Hepatocyte (in vitro differentiated cells): ENCODE results near the gene ADAMTS4. TPM values are rescaled to one million over a fixed set of nuclear protein-coding genes. Genes with fewer than 3 reads are reported as not detected.

Experiments used
- DNase-seq: peaks from one replicate; pipeline ENCODE4 v3.0.0-alpha.2; 2016; ENCODE audit warnings: low spot score
- H2AFZ ChIP-seq: fragments of 200-600 bp; sonication (generic); 2 replicates; pipeline ENCODE4 v1.6.0; 2016; ENCODE audit warnings: antibody characterized with exemption, mild to moderate bottlenecking
- H3K27ac ChIP-seq: fragments of 200-600 bp; sonication (generic); 2 replicates; pipeline ENCODE4 v1.5.1; 2016; ENCODE audit warnings: mild to moderate bottlenecking
- H3K27me3 ChIP-seq: fragments of 200-600 bp; sonication (generic); 2 replicates; pipeline ENCODE4 v1.6.1; 2016
- H3K36me3 ChIP-seq: fragments of 200-600 bp; sonication (generic); replicated peaks from 2 replicates; pipeline ENCODE4 v1.5.1; 2016; ENCODE audit warnings: low read depth; ENCODE audit not compliant: insufficient read depth
- H3K4me1 ChIP-seq: fragments of 200-600 bp; sonication (generic); 2 replicates; pipeline ENCODE4 v1.5.1; 2016; ENCODE audit warnings: mild to moderate bottlenecking, moderate library complexity; ENCODE audit not compliant: insufficient read depth
- H3K4me2 ChIP-seq: fragments of 200-600 bp; sonication (generic); 2 replicates; pipeline ENCODE4 v1.6.0; 2016
- H3K4me3 ChIP-seq: fragments of 200-600 bp; sonication (generic); 2 replicates; pipeline ENCODE4 v1.5.1; 2016; ENCODE audit warnings: mild to moderate bottlenecking
- H3K79me2 ChIP-seq: fragments of 200-600 bp; sonication (generic); 2 replicates; pipeline ENCODE4 v1.6.0; 2017; ENCODE audit warnings: mild to moderate bottlenecking
- H3K9me2 ChIP-seq: fragments of 200-600 bp; sonication (generic); replicated peaks from 2 replicates; pipeline ENCODE4 v1.6.0; 2017; ENCODE audit warnings: mild to moderate bottlenecking; ENCODE audit not compliant: insufficient read depth
- H3K9me3 ChIP-seq: fragments of 200-600 bp; sonication (generic); 2 replicates; pipeline ENCODE4 v1.5.1; 2016; ENCODE audit warnings: low read depth, mild to moderate bottlenecking
- H4K20me1 ChIP-seq: fragments of 200-600 bp; sonication (generic); 2 replicates; pipeline ENCODE4 v1.6.0; 2016; ENCODE audit warnings: mild to moderate bottlenecking; ENCODE audit not compliant: insufficient read depth, poor library complexity, severe bottlenecking
- EZH2 ChIP-seq: fragments of 200-600 bp; sonication (generic); IDR thresholded peaks from 2 replicates; pipeline ENCODE4 v1.6.1; 2016; ENCODE audit warnings: antibody characterized with exemption, mild to moderate bottlenecking, borderline replicate concordance
- EZH2phosphoT487 ChIP-seq: fragments of 200-600 bp; sonication (generic); IDR thresholded peaks from one replicate; pipeline ENCODE4 v1.6.1; 2018; ENCODE audit warnings: antibody characterized with exemption, mild to moderate bottlenecking, low read depth, moderate library complexity; ENCODE audit not compliant: unreplicated experiment, severe bottlenecking
- WGBS: methylation state at CpG from one replicate; pipeline ENCODE4 v1.1.6; 2016; ENCODE audit warnings: low lambda C conversion rate; ENCODE audit errors: missing lambda C conversion rate; 5-methylcytosine and 5-hydroxymethylcytosine counted together
- polyA plus RNA-seq: library from polyadenylated mRNA; unstranded; fragments of >200 nt; fragmentation: Nextera tagmentation; extraction: Ambion mirVana; gene quantifications from 2 replicates; pipeline ENCODE4 v1.2.1, GENCODE V29; 2016
- total RNA-seq: library from RNA; depleted of rRNA; stranded (reverse); fragments of >200 nt; gene quantifications from 2 replicates; pipeline ENCODE4 v1.2.3, GENCODE V29; 2014
- TF ChIP-seq, protein P1 (sequence below): fragments of 200-600 bp; sonication (generic); IDR thresholded peaks from 2 replicates; pipeline ENCODE4 v1.5.1; 2016; ENCODE audit warnings: antibody characterized with exemption, mild to moderate bottlenecking; ENCODE audit not compliant: poor library complexity

ADAMTS4 gene
- total and polyA plus RNA-seq, 2 experiments from 2014 or later, result 2.3 to 6.1 TPM

GRCh38 chr1:161215076-161215475 lies 16.2 kb upstream of the ADAMTS4 start, which contains the start of gene FCER1G:
Gene FCER1G, plus strand, starts transcription at chr1:161215295. Its CDS starts 27 bp downstream, at chr1:161215322.
- TF ChIP-seq, protein P1, sequence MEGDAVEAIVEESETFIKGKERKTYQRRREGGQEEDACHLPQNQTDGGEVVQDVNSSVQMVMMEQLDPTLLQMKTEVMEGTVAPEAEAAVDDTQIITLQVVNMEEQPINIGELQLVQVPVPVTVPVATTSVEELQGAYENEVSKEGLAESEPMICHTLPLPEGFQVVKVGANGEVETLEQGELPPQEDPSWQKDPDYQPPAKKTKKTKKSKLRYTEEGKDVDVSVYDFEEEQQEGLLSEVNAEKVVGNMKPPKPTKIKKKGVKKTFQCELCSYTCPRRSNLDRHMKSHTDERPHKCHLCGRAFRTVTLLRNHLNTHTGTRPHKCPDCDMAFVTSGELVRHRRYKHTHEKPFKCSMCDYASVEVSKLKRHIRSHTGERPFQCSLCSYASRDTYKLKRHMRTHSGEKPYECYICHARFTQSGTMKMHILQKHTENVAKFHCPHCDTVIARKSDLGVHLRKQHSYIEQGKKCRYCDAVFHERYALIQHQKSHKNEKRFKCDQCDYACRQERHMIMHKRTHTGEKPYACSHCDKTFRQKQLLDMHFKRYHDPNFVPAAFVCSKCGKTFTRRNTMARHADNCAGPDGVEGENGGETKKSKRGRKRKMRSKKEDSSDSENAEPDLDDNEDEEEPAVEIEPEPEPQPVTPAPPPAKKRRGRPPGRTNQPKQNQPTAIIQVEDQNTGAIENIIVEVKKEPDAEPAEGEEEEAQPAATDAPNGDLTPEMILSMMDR, result no peak
- TF ChIP-seq EZH2 (no peak), EZH2phosphoT487 (no peak)
- peaks cover 10% of the 10 kb centered on the region for H3K36me3 ChIP-seq
- H3K4me3 ChIP-seq, result no peak within 1 kb of the TSS
- no peak within 1 kb of the TSS for H2AFZ ChIP-seq
- H3K4me2 ChIP-seq, result no peak within 1 kb of the TSS
- H4K20me1 ChIP-seq, result no peaks in the 10 kb centered on the region
- 98% methylated on average over 10 of the region's 10 CpGs for WGBS
- peak within 1 kb of the TSS; percentile 46 for H3K27ac ChIP-seq
- H3K9me2 ChIP-seq, result no peaks in the 10 kb centered on the region
- H3K9me3 ChIP-seq, result no peaks in the 10 kb centered on the region
- DNase-seq, result no peak
- H3K4me1 ChIP-seq, result peaks cover 30% of the 10 kb centered on the region
- no peaks in the 10 kb centered on the region for H3K27me3 ChIP-seq
- peaks cover 13% of the 10 kb centered on the region for H3K79me2 ChIP-seq

- peaks cover 10% of the 10 kb centered on the region for H3K36me3 ChIP-seq
Measured at GRCh38 chr1:161214369-161214768, 15.5 kb upstream of the ADAMTS4 start.

DNA sequence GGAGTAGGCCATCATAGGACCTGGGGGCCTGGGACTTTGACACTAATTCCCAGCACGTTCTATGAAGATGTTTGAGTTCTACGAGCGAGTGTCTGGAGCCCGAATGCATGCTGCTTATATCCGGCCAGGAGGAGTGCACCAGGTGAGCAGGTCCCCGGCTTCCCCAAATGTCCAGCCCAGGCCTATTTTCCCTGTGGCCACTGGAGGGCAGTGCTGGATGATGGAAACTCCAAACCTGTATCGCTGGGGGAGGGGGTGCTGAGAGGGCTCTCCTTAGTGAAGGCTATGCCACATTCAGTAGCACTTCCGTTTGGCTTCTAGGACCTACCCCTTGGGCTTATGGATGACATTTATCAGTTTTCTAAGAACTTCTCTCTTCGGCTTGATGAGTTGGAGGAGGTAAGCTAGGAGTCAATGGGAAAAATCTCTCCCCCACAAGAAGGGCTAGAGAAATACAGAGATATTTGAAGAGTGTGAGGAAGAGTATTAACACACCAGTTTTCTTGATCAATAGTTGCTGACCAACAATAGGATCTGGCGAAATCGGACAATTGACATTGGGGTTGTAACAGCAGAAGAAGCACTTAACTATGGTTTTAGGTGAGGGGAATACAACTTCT lies 11.0 kb upstream of the ADAMTS4 start:
- no peak overlapping the region for H3K4me3 ChIP-seq
- H3K27ac ChIP-seq, result no peak overlapping the region
- peaks cover 10% of the 10 kb centered on the region for H3K36me3 ChIP-seq
- no peak overlapping the region for H2AFZ ChIP-seq
- H3K9me2 ChIP-seq, result no peaks in the 10 kb centered on the region
- H3K4me2 ChIP-seq, result no peak overlapping the region
- H3K79me2 ChIP-seq, result peaks cover 18% of the 10 kb centered on the region
- 33% methylated on average over 11 of the region's 11 CpGs for WGBS
- H3K9me3 ChIP-seq, result no peaks in the 10 kb centered on the region
- no peaks in the 10 kb centered on the region for H3K27me3 ChIP-seq
- no peaks in the 10 kb centered on the region for H4K20me1 ChIP-seq
- TF ChIP-seq, protein P1, result peak; percentile 82
- TF ChIP-seq EZH2phosphoT487, result no peak
- peaks cover 4% of the 10 kb centered on the region for H3K4me1 ChIP-seq
- DNase-seq, result peak; percentile 92

More at GRCh38 chr1:161214369-161214768, 15.5 kb upstream of the ADAMTS4 start:
- Histone ChIP-seq H3K27ac (no peak overlapping the region), H4K20me1 (no peaks in the 10 kb centered on the region), H2AFZ (no peak overlapping the region), H3K4me1 (peaks cover 31% of the 10 kb centered on the region), H3K79me2 (peaks cover 14% of the 10 kb centered on the region), H3K9me2 (no peaks in the 10 kb centered on the region), H3K4me3 (no peak overlapping the region), H3K4me2 (no peak overlapping the region), H3K27me3 (no peaks in the 10 kb centered on the region), H3K9me3 (no peaks in the 10 kb centered on the region)
- no peak for TF ChIP-seq EZH2phosphoT487
- TF ChIP-seq EZH2, result no peak
- TF ChIP-seq, protein P1, result no peak
- DNase-seq, result no peak
- 95% methylated on average over 9 of the region's 9 CpGs for WGBS

DNA sequence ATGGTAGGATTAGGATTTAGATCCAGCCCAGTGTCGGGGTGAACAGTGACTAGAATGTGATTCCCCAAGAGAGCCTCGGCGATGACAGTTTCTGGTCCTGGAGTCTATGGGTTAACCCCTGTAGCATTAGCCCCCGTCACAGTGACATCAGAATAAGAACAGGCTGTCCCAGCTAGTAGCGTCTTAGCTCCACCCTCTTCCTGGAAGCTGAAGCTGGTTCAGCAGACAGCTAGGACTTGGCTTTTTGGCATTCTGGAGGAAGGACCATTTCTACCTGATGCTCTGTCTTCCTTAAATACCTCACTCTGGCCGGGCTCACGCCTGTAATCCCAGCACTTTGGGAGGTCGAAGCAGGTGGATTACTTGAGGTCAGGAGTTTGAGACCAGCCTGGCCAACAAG lies 8.3 kb upstream of the ADAMTS4 start:
- H3K79me2 ChIP-seq, result peaks cover 43% of the 10 kb centered on the region
- no peaks in the 10 kb centered on the region for H4K20me1 ChIP-seq
- H2AFZ ChIP-seq, result no peak overlapping the region
- TF ChIP-seq EZH2phosphoT487 (no peak), EZH2 (no peak)
- TF ChIP-seq, protein P1, result no peak
- peaks cover 3% of the 10 kb centered on the region for H3K36me3 ChIP-seq
- H3K9me2 ChIP-seq, result no peaks in the 10 kb centered on the region
- peaks cover 11% of the 10 kb centered on the region for H3K4me1 ChIP-seq
- peak overlapping the region; percentile 81 for H3K27ac ChIP-seq
- 75% methylated on average over 8 of the region's 8 CpGs for WGBS
- no peaks in the 10 kb centered on the region for H3K9me3 ChIP-seq
- no peak overlapping the region for H3K4me3 ChIP-seq
- H3K4me2 ChIP-seq, result no peak overlapping the region
- no peaks in the 10 kb centered on the region for H3K27me3 ChIP-seq
- DNase-seq, result no peak
